DND-41 (cell line): ENCODE measurements around the gene DDX39A.

Experiments used
- EZH2 ChIP-seq: IDR thresholded peaks from 3 replicates; pipeline ENCODE4 v1.6.1; 2012; ENCODE audit warnings: borderline replicate concordance, low read depth, mild to moderate bottlenecking, moderate library complexity, low read length, inconsistent platforms; ENCODE audit not compliant: severe bottlenecking
- TF ChIP-seq, protein P1 (sequence below): IDR thresholded peaks from 2 replicates; pipeline ENCODE4 v1.5.1; 2012; ENCODE audit warnings: borderline replicate concordance, low read length, moderate library complexity, mild to moderate bottlenecking; ENCODE audit not compliant: poor library complexity, severe bottlenecking; ENCODE audit errors: extremely low read depth

DNA sequence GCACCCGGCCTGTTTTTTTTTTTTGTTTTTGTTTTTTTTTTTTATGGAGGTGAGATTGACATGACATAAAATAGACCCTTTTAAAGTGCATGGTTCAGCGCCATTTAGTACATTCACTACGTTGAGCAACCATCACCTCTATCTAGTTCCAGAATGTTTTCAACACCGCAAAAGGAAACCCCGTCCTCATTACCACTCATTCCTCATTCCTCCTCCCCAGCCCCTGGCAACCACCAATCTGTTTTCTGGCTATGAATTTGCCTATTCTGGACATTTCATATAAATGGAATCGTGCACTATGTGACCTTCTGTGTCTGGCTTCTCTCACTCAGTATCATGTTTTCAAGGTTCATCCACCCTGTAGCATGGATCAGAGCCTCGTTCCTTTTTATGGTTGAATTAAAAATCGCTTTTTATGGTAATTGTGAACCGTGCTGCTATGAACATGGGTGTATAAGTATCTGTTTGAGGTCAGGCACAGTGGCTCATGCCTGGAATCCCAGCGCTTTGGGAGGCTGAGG is 47.8 kb downstream of the DDX39A start:
- TF ChIP-seq, protein P1, sequence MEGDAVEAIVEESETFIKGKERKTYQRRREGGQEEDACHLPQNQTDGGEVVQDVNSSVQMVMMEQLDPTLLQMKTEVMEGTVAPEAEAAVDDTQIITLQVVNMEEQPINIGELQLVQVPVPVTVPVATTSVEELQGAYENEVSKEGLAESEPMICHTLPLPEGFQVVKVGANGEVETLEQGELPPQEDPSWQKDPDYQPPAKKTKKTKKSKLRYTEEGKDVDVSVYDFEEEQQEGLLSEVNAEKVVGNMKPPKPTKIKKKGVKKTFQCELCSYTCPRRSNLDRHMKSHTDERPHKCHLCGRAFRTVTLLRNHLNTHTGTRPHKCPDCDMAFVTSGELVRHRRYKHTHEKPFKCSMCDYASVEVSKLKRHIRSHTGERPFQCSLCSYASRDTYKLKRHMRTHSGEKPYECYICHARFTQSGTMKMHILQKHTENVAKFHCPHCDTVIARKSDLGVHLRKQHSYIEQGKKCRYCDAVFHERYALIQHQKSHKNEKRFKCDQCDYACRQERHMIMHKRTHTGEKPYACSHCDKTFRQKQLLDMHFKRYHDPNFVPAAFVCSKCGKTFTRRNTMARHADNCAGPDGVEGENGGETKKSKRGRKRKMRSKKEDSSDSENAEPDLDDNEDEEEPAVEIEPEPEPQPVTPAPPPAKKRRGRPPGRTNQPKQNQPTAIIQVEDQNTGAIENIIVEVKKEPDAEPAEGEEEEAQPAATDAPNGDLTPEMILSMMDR, result no peak
- no peak for TF ChIP-seq EZH2
